CD4-positive, alpha-beta T cell treated with Interleukin-6 for 4 hours (primary cell): Measurements from ENCODE around the gene MAGI3.
A peak's percentile ranks its signal among the peaks of the same experiment; 100 is the strongest.
"Not testable (repeated sequence)": the region's sequence is repeated elsewhere in the genome, so short reads cannot be mapped to it uniquely, and the experiment has no call there.

Source experiments
- DNase-seq: peaks from one replicate; pipeline ENCODE4 v3.0.0-alpha.2; 2020; ENCODE audit warnings: mixed read lengths

Gene MAGI3

GRCh38 chr1:113444857-113445256, 54.5 kb downstream of the MAGI3 start:
- DNase-seq = no peak

- no peak for DNase-seq
These were observed 61.4 kb downstream of the MAGI3 start for GRCh38 chr1:113451710-113452109.

- DNase-seq = peak; percentile 34
These were observed 62.8 kb downstream of the MAGI3 start for GRCh38 chr1:113452921-113453770.

GRCh38 chr1:113453771-113454083, 63.4 kb downstream of the MAGI3 start:
- no peak for DNase-seq

GRCh38 chr1:113455374-113455773, 65.1 kb downstream of the MAGI3 start:
- no peak for DNase-seq

- no peak for DNase-seq
These were observed 66.7 kb downstream of the MAGI3 start for GRCh38 chr1:113456967-113457366.

GRCh38 chr1:113459279-113459678, 69.0 kb downstream of the MAGI3 start:
- DNase-seq = no peak

- no peak for DNase-seq
These were observed 77.7 kb downstream of the MAGI3 start for GRCh38 chr1:113467991-113468390.

GRCh38 chr1:113478427-113479195, 88.3 kb downstream of the MAGI3 start:
- DNase-seq = not testable (repeated sequence)

- no peak for DNase-seq
These were observed 89.7 kb downstream of the MAGI3 start for GRCh38 chr1:113479713-113480676.

- DNase-seq = not testable (repeated sequence)
These were observed 94.8 kb downstream of the MAGI3 start for GRCh38 chr1:113485131-113485530.

GRCh38 chr1:113488576-113489177, 98.4 kb downstream of the MAGI3 start:
- no peak for DNase-seq

GRCh38 chr1:113490384-113490783, 100.1 kb downstream of the MAGI3 start:
- DNase-seq = no peak

GRCh38 chr1:113493533-113493932, 103.2 kb downstream of the MAGI3 start:
- DNase-seq = no peak

GRCh38 chr1:113505357-113505756, 115.0 kb downstream of the MAGI3 start:
- no peak for DNase-seq

GRCh38 chr1:113507552-113508214, 117.4 kb downstream of the MAGI3 start:
- DNase-seq = no peak

- DNase-seq = no peak
These were observed 118.2 kb downstream of the MAGI3 start for GRCh38 chr1:113508364-113509164.

GRCh38 chr1:113509766-113510165, 119.5 kb downstream of the MAGI3 start:
- DNase-seq = not testable (repeated sequence)

GRCh38 chr1:113511269-113511668, 121.0 kb downstream of the MAGI3 start:
- DNase-seq = no peak

GRCh38 chr1:113515498-113515897, 125.2 kb downstream of the MAGI3 start:
- DNase-seq = no peak

GRCh38 chr1:113517346-113517745, 127.0 kb downstream of the MAGI3 start:
- DNase-seq = no peak
